Stimulated activated naive B cell treated with anti-CD40 and anti-IgM and Interleukin-4, amounts not matched to agents 10 μg/mL and 1 μg/mL and 100 μg/mL, for 72 hours (primary cell): ENCODE data around the gene AFF3.

Experiments used
- ATAC-seq, 2 donors: fragments of 150-1000 bp; cut with Tn5 transposase; replicated peaks; 2 replicates each; pipeline ENCODE4 v1.10.0; 2021; ENCODE audit warnings: moderate library complexity in 1 of 2
- DNase-seq: peaks from one replicate; pipeline ENCODE4 v3.0.0; 2021
- H3K27ac Mint-ChIP-seq: one replicate; pipeline ENCODE4 v1.8.0; 2022; ENCODE audit warnings: mild to moderate bottlenecking, mixed read lengths
- H3K27me3 Mint-ChIP-seq, 2 donors: one replicate each; pipeline ENCODE4 v1.8.0; 2022; ENCODE audit warnings: mixed read lengths in 2 of 2
- H3K36me3 Mint-ChIP-seq, 2 donors: one replicate each; pipeline ENCODE4 v1.8.0; 2022; ENCODE audit warnings: mixed read lengths in 2 of 2, mild to moderate bottlenecking in 1 of 2
- H3K4me1 Mint-ChIP-seq, 2 donors: one replicate each; pipeline ENCODE4 v1.8.0; 2022; ENCODE audit warnings: mixed read lengths in 2 of 2, mild to moderate bottlenecking in 1 of 2
- H3K4me3 Mint-ChIP-seq, 2 donors: one replicate each; pipeline ENCODE4 v1.8.0; 2022; ENCODE audit warnings: mild to moderate bottlenecking in 2 of 2, mixed read lengths in 2 of 2, moderate library complexity in 1 of 2
- H3K9me3 Mint-ChIP-seq, 2 donors: one replicate each; pipeline ENCODE4 v1.8.0; 2022; ENCODE audit warnings: mixed read lengths in 2 of 2, mild to moderate bottlenecking in 1 of 2

Gene AFF3

DNA sequence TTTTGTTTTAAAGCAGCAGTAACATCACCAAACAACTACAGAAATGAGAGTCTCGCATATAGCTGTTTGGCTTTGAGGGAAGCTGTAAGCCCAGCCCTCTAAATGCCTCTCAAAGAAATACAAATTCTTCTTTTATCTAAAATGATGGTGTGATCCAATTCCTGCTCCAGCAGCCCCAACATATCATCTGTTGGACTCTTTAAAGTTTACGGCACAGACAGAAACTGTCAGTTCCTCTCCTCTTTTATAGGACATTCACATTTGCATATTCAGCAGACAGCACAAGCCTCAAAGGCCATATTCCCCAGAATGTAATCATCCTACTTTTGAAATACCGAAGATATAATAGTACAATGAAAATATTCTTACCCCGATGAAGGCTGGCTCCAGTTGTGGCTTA is 435.7 kb downstream of the AFF3 start:
- H3K9me3 Mint-ChIP-seq = no peaks in the 10 kb centered on the region
- no peak for ATAC-seq

DNA sequence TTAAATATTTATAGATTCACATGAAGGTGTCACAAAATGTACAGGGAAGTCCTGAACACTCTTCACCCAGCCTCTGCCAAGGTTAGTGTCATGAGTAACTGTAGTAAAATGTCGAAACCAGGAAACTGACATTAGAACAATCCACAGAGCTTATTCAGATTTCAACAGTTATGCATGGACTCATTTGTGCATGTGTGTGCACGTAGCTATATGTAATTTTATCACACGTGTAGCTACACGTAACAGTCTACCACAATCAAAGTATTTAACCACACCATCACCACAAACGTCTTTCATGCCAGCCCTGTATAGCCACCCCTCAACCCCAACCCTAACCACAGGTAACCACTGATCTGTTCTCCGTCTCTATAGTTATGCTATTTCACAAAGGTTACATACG is 440.9 kb downstream of the AFF3 start:
- no peak for ATAC-seq
- Mint-ChIP-seq H3K27ac (no peak overlapping the region), H3K36me3 (peaks cover 28 to 49% of the 10 kb centered on the region in 2 donors), H3K4me1 (peaks cover 9 to 11% of the 10 kb centered on the region in 2 donors), H3K4me3 (no peak overlapping the region), H3K27me3 (no peaks in the 10 kb centered on the region), H3K9me3 (no peaks in the 10 kb centered on the region)
- no peak for DNase-seq

More for the DNA sequence above, 435.7 kb downstream of the AFF3 start:
- Mint-ChIP-seq H3K27ac (peak overlapping the region; percentile 47), H3K4me3 (peak overlapping the region in 1 of 2 donors; percentile 25), H3K27me3 (no peaks in the 10 kb centered on the region), H3K36me3 (peaks cover 16 to 34% of the 10 kb centered on the region in 2 donors), H3K4me1 (peaks cover 25 to 44% of the 10 kb centered on the region in 2 donors)
- DNase-seq = no peak

- H3K27me3 Mint-ChIP-seq = no peaks in the 10 kb centered on the region
- H3K9me3 Mint-ChIP-seq = no peaks in the 10 kb centered on the region
- H3K27ac Mint-ChIP-seq = peak overlapping the region; percentile 0
- peaks cover 28 to 49% of the 10 kb centered on the region in 2 donors for H3K36me3 Mint-ChIP-seq
- ATAC-seq (no peak), DNase-seq (no peak)
- H3K4me1 Mint-ChIP-seq = peaks cover 9 to 11% of the 10 kb centered on the region in 2 donors
- no peak overlapping the region for H3K4me3 Mint-ChIP-seq
Measured at GRCh38 chr2:99700482-99701398, 441.6 kb downstream of the AFF3 start.

DNA sequence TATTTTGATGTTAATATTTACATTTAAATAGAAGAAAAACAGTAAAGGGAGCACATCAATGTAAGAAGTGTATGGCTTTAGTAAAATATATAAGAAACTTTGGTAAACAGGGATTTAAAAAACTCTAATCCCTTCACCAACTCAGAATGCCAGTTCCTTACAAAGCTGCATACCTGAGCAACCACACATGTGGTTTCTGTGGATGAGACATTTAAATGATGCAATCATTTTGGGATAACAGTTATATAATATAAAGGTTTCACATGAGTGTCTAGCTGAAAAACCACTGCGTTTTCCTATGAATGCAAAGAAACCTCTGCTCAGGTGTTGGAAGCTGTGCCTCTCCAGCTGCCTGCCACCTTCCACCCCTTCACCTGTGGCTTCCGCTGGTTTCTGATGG is 443.5 kb downstream of the AFF3 start:
- no peaks in the 10 kb centered on the region for H3K27me3 Mint-ChIP-seq
- no peak overlapping the region for H3K4me3 Mint-ChIP-seq
- DNase-seq = no peak
- H3K27ac Mint-ChIP-seq = no peak overlapping the region
- peaks cover 10 to 11% of the 10 kb centered on the region in 2 donors for H3K4me1 Mint-ChIP-seq
- no peak for ATAC-seq
- H3K9me3 Mint-ChIP-seq = no peaks in the 10 kb centered on the region
- peaks cover 23 to 47% of the 10 kb centered on the region in 2 donors for H3K36me3 Mint-ChIP-seq

DNA sequence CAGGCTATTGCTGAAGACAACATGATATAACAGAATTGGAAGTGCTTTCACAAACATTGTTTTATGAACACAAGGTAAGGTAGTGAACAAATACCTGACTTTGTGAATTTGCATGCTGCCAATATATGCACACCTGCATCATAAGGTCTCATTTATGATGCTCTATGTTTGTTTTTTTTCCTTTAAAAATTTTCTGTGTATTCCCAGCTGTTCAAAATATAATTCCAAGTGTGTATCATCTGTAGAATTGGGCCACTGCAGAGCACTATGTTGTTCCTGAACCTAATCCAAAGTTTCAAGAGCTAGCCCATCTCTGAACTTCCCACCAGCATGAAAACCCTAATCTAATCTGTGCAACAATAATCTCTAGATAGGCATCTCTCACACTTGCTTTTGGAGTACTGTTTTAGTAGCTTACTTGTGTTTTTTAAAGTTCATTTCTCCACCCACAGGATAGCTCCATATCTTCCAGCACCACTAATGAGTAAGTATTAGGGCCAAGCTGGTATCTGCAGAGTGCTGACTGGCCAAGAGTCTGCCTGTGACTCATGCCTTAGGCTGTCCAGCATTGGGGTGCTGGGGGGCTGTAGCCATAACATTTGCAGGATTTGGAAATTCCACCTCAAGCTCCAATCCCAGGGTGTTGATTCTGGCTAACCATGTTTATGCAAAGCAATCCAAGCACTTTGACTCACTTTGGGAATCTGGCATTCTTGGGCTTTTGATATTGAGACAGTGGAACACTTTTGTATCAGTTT is 444.4 kb downstream of the AFF3 start:
- no peak for DNase-seq
- H3K36me3 Mint-ChIP-seq = peaks cover 17 to 40% of the 10 kb centered on the region in 2 donors
- no peaks in the 10 kb centered on the region for H3K9me3 Mint-ChIP-seq
- H3K4me3 Mint-ChIP-seq = no peak overlapping the region
- H3K27ac Mint-ChIP-seq = peak overlapping the region; percentile 47
- peaks cover 8% of the 10 kb centered on the region in 2 donors for H3K4me1 Mint-ChIP-seq
- H3K27me3 Mint-ChIP-seq = no peaks in the 10 kb centered on the region
- no peak for ATAC-seq

GRCh38 chr2:99695944-99696253 is 446.5 kb downstream of the AFF3 start:
- DNase-seq (no peak), ATAC-seq (no peak)
- no peak overlapping the region for H3K4me3 Mint-ChIP-seq
- peaks cover 17 to 51% of the 10 kb centered on the region in 2 donors for H3K36me3 Mint-ChIP-seq
- H3K4me1 Mint-ChIP-seq = peaks cover 8 to 12% of the 10 kb centered on the region in 2 donors
- no peak overlapping the region for H3K27ac Mint-ChIP-seq
- H3K9me3 Mint-ChIP-seq = no peaks in the 10 kb centered on the region
- no peaks in the 10 kb centered on the region for H3K27me3 Mint-ChIP-seq

- Mint-ChIP-seq H3K9me3 (no peaks in the 10 kb centered on the region), H3K27ac (no peak overlapping the region), H3K4me3 (no peak overlapping the region), H3K4me1 (peaks cover 8 to 12% of the 10 kb centered on the region in 2 donors), H3K27me3 (no peaks in the 10 kb centered on the region), H3K36me3 (peaks cover 12 to 51% of the 10 kb centered on the region in 2 donors)
- no peak for ATAC-seq
- DNase-seq = no peak
Measured at GRCh38 chr2:99695130-99695943, 447.1 kb downstream of the AFF3 start.

- ATAC-seq (no peak), DNase-seq (no peak)
- Mint-ChIP-seq H3K9me3 (no peaks in the 10 kb centered on the region), H3K27me3 (no peaks in the 10 kb centered on the region), H3K36me3 (peaks cover 12 to 52% of the 10 kb centered on the region in 2 donors), H3K4me3 (no peak overlapping the region), H3K4me1 (peaks cover 8 to 12% of the 10 kb centered on the region in 2 donors), H3K27ac (peak overlapping the region; percentile 77)
Measured at GRCh38 chr2:99694331-99694730, 448.1 kb downstream of the AFF3 start.

DNA sequence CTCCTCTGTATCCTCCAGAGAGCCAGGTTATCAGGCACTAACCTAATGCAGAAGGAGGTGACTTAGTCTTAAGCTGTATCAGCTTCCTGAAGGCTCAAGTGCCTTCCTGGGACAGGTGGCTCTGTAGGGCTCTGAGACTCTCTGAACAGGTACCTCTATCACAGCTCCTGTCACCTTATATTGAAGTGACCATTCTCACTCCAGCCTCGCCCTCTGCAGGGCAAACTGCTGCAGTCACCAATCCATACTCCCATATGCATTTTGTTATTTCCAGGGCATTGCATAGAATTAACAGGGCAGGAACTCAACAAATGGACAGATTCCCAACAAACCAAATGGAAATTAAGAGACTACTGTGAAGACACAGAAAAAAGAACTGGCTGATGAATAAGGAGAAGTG is 449.6 kb downstream of the AFF3 start:
- Mint-ChIP-seq H3K9me3 (no peaks in the 10 kb centered on the region), H3K4me3 (no peak overlapping the region), H3K4me1 (peaks cover 8 to 18% of the 10 kb centered on the region in 2 donors), H3K27ac (peak overlapping the region; percentile 14), H3K27me3 (no peaks in the 10 kb centered on the region), H3K36me3 (peaks cover 14 to 57% of the 10 kb centered on the region in 2 donors)
- ATAC-seq (no peak), DNase-seq (no peak)

DNA sequence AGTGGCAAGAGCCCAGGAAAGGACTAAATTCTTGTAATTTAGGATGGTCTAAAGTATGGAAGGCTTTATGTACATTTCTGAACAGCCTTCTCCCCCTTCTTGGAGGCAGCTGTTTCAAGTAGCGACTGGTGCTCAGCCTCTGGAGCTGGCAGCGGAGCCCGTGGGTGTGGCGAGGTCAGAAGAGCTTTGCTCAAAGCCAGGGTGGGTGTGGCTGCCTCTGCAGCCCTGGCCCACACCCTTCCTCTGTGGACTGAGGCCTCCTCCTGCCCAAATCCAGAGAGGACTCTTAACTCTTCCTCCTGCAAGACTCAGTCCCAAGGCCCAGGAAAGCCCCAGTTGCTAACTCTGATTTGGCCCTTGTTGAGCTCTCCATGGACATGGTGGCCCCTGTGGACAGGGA is 450.5 kb downstream of the AFF3 start:
- ATAC-seq = no peak

DNA sequence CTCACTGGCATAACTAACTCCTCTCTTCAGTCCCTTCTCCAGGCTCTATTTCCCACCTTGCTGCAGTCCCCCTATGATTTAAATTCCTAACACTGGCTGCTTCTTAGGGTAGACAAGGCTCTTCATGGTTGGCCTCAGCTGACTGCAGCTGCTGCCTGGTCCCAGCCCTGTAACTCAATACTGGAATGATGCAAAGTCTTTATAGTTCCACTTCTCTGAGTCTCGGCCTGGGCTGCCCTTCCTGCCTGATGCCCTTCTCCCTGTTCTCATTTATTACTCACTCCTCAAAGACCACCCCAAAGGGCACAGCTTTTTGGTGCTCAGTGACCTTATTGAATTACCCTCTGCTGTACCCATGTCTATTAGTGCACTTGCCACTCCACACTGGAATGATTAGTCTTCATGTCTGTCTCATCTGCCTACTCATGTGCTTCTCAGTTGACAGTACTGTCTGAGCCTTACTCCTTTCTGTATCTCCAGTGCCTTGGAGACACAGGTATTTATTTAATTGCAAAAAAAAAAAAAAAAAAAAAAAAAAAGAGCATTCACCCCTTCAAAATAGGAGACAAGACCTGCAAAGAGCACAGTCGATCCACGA is 453.1 kb downstream of the AFF3 start:
- Mint-ChIP-seq H3K27ac (peak overlapping the region; percentile 26), H3K4me1 (peaks cover 7 to 18% of the 10 kb centered on the region in 2 donors), H3K27me3 (no peaks in the 10 kb centered on the region), H3K36me3 (peaks cover 14 to 55% of the 10 kb centered on the region in 2 donors), H3K9me3 (no peaks in the 10 kb centered on the region), H3K4me3 (no peak overlapping the region)
- DNase-seq = no peak
- no peak for ATAC-seq

More for the DNA sequence above, 450.5 kb downstream of the AFF3 start:
- DNase-seq = no peak
- H3K27ac Mint-ChIP-seq = peak overlapping the region; percentile 56
- no peaks in the 10 kb centered on the region for H3K27me3 Mint-ChIP-seq
- peaks cover 8 to 18% of the 10 kb centered on the region in 2 donors for H3K4me1 Mint-ChIP-seq
- H3K4me3 Mint-ChIP-seq = no peak overlapping the region
- H3K36me3 Mint-ChIP-seq = peaks cover 15 to 56% of the 10 kb centered on the region in 2 donors
- no peaks in the 10 kb centered on the region for H3K9me3 Mint-ChIP-seq

- H3K27me3 Mint-ChIP-seq = no peaks in the 10 kb centered on the region
- H3K9me3 Mint-ChIP-seq = no peaks in the 10 kb centered on the region
- DNase-seq (no peak), ATAC-seq (no peak)
- no peak overlapping the region for H3K4me3 Mint-ChIP-seq
- peak overlapping the region; percentile 56 for H3K27ac Mint-ChIP-seq
- H3K4me1 Mint-ChIP-seq = peaks cover 1 to 15% of the 10 kb centered on the region in 2 donors
- peaks cover 13 to 55% of the 10 kb centered on the region in 2 donors for H3K36me3 Mint-ChIP-seq
Measured at GRCh38 chr2:99688699-99689098, 453.7 kb downstream of the AFF3 start.

- peaks cover 21 to 47% of the 10 kb centered on the region in 2 donors for H3K36me3 Mint-ChIP-seq
- no peak for DNase-seq
- no peaks in the 10 kb centered on the region for H3K27me3 Mint-ChIP-seq
- H3K4me3 Mint-ChIP-seq = no peak overlapping the region
- no peak for ATAC-seq
- H3K9me3 Mint-ChIP-seq = no peaks in the 10 kb centered on the region
- H3K4me1 Mint-ChIP-seq = peaks cover 15 to 18% of the 10 kb centered on the region in 2 donors
- no peak overlapping the region for H3K27ac Mint-ChIP-seq
Measured at GRCh38 chr2:99682275-99683060, 459.9 kb downstream of the AFF3 start.
